NCI-H524 treated with DMSO at 0.1 percent for 48 hours (cell line): ENCODE measurements around the gene SLC17A5.
"Not testable (repeated sequence)": the region's sequence is repeated elsewhere in the genome, so short reads cannot be mapped to it uniquely, and the experiment has no call there.

Experiments used
- DNase-seq: peaks from one replicate; lab custom pipeline; 2025; lab: John Stamatoyannopoulos, UW

Gene SLC17A5

GRCh38 chr6:73666393-73666792, 12.6 kb upstream of the SLC17A5 start:
- DNase-seq = peak; percentile 4

GRCh38 chr6:73665686-73666319, 12.0 kb upstream of the SLC17A5 start:
- DNase-seq = no peak

DNA sequence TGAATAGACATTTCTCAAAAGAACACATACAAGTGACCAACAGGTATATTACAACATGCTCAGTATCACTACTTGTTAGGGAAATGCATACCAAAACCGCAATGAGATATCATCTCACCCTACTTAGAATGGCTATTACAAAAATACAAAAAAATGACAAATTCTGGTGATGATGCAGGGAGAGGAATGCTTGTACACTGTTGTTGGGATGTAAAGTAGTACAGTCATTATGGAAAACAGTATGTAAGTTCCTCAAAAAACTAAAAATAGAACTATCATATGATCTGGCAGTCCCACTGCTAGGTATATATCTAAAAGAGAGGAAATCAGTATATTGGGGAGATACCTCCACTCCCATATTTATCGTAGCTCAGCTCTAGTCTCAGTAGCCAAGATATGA, 10.9 kb upstream of the SLC17A5 start:
- DNase-seq = no peak

- DNase-seq = no peak
Observed at GRCh38 chr6:73657201-73657600, 3.4 kb upstream of the SLC17A5 start.

GRCh38 chr6:73656531-73657145, 2.8 kb upstream of the SLC17A5 start:
- no peak for DNase-seq

DNA sequence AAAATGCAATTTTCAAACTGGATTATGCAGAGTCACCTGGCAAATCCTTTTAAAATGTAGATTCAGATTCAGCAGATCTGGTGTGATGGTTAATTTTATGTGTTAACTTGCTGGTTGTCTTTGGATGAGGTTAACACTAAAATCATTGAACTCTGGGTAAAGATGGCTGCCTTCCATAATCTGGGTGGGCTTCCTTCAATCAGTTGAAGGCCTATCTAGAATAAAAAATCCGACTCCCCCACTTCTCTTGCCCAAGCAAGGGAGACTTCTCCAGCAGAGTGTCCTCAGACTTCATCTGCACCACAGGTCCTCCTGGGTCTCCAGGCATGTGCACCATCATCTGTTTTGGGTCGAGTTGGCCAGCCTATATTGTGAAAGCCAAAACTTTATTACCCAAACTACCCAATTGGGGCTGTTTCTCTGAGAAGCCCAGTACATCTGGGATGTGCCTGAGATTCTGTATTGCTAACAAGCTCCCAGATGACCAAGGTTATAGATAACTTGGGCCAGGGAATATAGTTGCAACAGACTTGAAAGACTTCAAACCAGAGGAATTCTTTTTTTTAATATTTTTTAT, 1.6 kb upstream of the SLC17A5 start:
- no peak for DNase-seq

DNA sequence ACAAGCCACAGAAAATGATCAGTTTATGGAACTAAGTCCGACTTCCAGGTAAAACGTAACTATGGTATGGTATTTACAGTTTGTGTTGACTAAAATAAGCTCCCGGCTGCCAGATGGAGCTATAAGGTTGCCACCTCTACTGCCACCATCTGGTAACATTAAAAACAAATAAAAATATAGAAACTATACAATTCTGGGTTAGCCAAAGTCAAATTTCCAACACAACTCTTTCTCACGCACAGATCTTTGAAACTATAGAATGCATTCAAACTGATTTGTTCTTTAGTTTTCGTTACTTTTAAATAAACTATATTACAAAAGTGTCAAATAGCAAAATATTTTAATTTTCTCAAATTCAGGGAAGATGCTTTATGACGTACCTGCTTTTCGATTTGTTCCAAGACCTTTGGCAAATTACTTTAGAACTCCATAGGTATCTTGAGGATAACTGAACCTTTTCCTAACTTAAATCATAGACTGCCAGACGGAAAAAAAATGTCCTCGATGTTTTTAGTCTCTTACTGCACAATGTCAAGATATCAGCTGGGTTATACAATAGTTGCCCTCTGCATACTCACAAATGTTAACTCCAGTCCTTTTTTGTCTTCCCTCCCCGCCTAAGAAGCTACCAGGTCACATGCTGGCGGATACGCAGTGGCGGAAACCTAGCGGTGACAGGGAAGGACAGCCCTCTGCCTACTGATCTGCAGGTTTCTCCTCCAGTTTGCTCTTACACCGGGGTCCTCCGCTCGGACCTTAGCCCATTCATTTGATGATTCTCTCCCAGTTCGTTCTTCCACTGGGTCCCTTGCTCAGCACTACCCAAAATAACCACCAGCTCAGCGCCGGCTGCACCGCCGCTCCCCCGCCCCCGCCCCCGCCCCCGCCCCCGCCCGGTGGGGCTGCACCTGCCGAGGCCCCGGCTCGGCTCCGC, 888 bp downstream of the SLC17A5 start:
- peak; percentile 48 for DNase-seq

GRCh38 chr6:73649783-73650182, 4.0 kb downstream of the SLC17A5 start:
- DNase-seq = no peak

GRCh38 chr6:73648166-73648565, 5.6 kb downstream of the SLC17A5 start:
- no peak for DNase-seq

- DNase-seq = no peak
Observed at GRCh38 chr6:73644941-73645591, 8.7 kb downstream of the SLC17A5 start.

DNA sequence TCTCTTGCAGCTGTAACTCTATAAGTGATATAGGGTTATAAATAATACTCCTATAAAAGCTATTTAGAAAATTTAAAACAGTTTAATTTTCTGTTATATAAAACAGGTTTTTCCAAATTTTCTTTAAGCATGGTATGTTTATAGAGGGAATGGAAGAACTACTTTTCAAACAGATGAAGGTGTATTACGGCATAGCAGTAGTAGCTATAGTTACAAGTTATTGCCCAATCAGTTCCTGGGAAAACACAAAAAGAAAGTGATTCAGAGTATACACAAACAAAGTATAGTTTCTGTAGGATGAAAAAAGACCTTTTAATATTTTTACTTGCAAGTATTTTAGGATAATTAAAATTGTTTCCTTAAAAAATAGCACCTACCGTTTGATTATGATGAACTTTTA, 9.8 kb downstream of the SLC17A5 start:
- DNase-seq = no peak

GRCh38 chr6:73642530-73642929, 11.3 kb downstream of the SLC17A5 start:
- no peak for DNase-seq

GRCh38 chr6:73640179-73640750, 13.5 kb downstream of the SLC17A5 start:
- DNase-seq = no peak

GRCh38 chr6:73639040-73639439, 14.8 kb downstream of the SLC17A5 start:
- no peak for DNase-seq

DNA sequence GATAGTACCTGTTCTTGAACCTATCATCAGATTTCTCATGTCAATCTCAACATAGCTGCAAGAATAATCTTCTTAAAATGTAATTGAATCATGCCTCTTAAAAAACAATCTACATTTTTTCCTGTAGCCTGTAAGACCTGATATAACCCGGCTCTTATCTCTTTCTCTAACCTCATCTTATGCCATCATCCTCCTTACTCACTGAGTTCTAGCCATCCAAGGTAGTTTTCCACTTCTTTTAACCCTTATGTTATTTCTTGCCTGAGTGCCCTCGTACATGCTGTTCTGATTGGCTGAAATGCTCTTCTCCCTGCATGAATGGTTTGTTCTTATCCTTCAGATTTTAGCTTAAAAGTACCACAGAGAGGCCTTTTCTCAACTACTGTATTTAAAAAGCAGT, 16.4 kb downstream of the SLC17A5 start:
- DNase-seq = peak; percentile 71

GRCh38 chr6:73636048-73636447, 17.7 kb downstream of the SLC17A5 start:
- no peak for DNase-seq

DNA sequence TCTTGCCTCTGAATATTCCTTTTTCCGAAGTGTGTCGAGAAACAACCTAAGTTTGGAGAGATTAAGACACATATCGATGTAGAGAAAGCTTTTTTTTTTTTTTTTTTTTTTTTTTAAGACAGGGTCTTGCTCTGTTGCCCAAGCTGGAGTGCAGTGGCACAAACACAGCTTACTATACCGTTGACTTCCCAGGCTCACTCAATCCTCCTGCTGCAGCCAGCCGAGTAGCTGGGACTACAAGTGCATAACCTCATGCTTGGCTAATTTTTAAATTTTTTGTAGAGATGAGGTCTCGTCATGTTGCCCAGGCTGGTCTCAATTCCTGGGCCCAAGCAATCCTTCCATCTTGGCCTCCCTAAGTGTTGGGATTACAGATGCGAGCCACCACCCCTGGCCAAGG, 21.4 kb downstream of the SLC17A5 start:
- no peak for DNase-seq

DNA sequence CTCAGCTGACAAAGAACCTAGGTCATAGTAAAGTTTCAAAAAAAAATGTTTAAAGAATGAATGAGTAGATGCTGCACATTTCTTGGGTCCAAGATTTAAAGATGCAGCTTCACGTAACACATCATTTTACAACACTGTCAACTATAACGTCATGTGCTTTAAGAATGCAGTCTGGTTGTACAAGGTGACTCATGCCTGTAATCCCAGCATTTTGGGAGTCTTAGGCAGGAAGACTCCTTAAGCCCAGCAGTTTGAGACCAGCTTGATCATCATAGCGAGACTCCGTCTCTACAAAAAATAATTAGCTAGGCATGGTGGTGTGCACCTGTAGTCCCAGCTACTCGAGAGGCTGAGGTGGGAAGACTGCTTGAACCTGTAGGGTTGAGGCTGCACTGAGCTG, 21.9 kb downstream of the SLC17A5 start:
- DNase-seq = no peak

GRCh38 chr6:73630401-73630800, 23.4 kb downstream of the SLC17A5 start:
- DNase-seq = no peak

GRCh38 chr6:73624896-73625295, 28.9 kb downstream of the SLC17A5 start:
- no peak for DNase-seq

DNA sequence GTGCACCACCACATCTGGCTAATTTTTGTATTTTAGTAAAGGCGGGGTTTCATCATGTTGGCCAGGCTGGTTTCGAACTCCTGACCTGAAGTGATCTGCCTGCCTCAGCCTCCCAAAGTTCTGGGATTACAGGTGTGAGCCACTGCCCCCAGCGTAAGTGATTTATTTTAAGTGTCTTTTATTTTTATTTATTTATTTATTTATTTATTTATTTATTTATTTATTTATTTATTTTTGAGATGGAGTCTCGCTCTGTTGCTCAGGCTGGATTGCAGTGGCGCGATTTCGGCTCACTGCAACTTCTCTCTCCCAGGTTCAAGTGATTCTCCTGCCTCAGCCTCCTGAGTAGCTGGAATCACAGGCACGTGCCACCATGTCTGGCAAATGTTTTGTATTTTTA, 30.3 kb downstream of the SLC17A5 start:
- DNase-seq = not testable (repeated sequence)

- not testable (repeated sequence) for DNase-seq
Observed at GRCh38 chr6:73618082-73618481, 35.7 kb downstream of the SLC17A5 start.
